OCI-LY1 (cell line): Measurements from ENCODE around the gene CLECL1.

ENCODE experiments used
- CTCF ChIP-seq: fragments of 200-600 bp; sonication (generic), shearing (Covaris generic); IDR thresholded peaks from 2 replicates; pipeline ENCODE4 v1.5.1; 2017; ENCODE audit warnings: mild to moderate bottlenecking, antibody characterized with exemption, low read length, moderate library complexity, mixed read lengths
- EZH2 ChIP-seq: fragments of 200-600 bp; sonication (generic), shearing (Covaris generic); IDR thresholded peaks from 2 replicates; pipeline ENCODE4 v1.8.0; 2017; ENCODE audit warnings: borderline replicate concordance, mixed run types, mild to moderate bottlenecking, antibody characterized with exemption, low read length, moderate library complexity, mixed read lengths

GRCh38 chr12:9718968-9719367 is 13.9 kb downstream of the CLECL1 start:
- no peak for TF ChIP-seq EZH2
- TF ChIP-seq CTCF, result no peak
